RWPE1 (cell line): ENCODE results near the gene FAM180B.

Experiments used
- CTCF ChIA-PET: fragments of 350-600 bp; sonication (Branson Sonifier 250); formaldehyde crosslinking; extraction: SDS; loops from one replicate; lab custom pipeline; 2021; lab: Yijun Ruan, JAX
- POLR2A ChIA-PET: fragments of 400-600 bp; formaldehyde crosslinking; extraction: SDS; loops from one replicate; lab custom pipeline; 2020; ENCODE audit warnings: antibody characterized with exemption; ENCODE audit not compliant: low non-redundant PET; lab: Yijun Ruan, JAX
- DNase-seq: peaks from one replicate; pipeline ENCODE4 v3.0.0; 2012; ENCODE audit warnings: low spot score
- H3K27ac ChIP-seq: fragments of 450-650 bp; 2 replicates; pipeline ENCODE4 v1.5.1; 2017
- TF ChIP-seq, protein P1 (sequence below): fragments of 450-650 bp; conservative IDR thresholded peaks from 2 replicates; pipeline ENCODE4 v1.5.1; 2017; ENCODE audit warnings: low read depth, mild to moderate bottlenecking

The FAM180B gene

DNA sequence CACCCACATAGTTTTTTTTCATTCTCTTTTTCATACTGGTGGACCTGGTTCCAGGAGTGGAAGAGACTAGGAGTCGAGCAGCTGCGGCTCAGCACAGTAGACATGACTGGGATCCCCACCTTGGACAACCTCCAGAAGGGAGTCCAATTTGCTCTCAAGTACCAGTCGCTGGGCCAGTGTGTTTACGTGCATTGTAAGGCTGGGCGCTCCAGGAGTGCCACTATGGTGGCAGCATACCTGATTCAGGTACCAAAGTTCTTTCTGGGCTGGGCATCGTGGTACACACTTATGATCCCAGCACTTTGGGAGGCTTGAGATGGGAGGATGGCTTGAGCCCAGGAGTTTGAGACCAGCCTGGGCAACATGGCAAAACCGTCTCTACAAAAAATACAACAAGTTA, 16.8 kb upstream of the FAM180B start:
- CTCF ChIA-PET = interaction anchor here (0.6 to 0.7 kb wide), 2 partner anchors 99 to 376 kb away, joined by 3 to 4 read pairs; no protein-coding TSS in a partner anchor
- no peak for DNase-seq
- H3K27ac ChIP-seq = no peak overlapping the region
- POLR2A ChIA-PET = no interaction called here
- TF ChIP-seq, protein P1, sequence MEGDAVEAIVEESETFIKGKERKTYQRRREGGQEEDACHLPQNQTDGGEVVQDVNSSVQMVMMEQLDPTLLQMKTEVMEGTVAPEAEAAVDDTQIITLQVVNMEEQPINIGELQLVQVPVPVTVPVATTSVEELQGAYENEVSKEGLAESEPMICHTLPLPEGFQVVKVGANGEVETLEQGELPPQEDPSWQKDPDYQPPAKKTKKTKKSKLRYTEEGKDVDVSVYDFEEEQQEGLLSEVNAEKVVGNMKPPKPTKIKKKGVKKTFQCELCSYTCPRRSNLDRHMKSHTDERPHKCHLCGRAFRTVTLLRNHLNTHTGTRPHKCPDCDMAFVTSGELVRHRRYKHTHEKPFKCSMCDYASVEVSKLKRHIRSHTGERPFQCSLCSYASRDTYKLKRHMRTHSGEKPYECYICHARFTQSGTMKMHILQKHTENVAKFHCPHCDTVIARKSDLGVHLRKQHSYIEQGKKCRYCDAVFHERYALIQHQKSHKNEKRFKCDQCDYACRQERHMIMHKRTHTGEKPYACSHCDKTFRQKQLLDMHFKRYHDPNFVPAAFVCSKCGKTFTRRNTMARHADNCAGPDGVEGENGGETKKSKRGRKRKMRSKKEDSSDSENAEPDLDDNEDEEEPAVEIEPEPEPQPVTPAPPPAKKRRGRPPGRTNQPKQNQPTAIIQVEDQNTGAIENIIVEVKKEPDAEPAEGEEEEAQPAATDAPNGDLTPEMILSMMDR = no peak

DNA sequence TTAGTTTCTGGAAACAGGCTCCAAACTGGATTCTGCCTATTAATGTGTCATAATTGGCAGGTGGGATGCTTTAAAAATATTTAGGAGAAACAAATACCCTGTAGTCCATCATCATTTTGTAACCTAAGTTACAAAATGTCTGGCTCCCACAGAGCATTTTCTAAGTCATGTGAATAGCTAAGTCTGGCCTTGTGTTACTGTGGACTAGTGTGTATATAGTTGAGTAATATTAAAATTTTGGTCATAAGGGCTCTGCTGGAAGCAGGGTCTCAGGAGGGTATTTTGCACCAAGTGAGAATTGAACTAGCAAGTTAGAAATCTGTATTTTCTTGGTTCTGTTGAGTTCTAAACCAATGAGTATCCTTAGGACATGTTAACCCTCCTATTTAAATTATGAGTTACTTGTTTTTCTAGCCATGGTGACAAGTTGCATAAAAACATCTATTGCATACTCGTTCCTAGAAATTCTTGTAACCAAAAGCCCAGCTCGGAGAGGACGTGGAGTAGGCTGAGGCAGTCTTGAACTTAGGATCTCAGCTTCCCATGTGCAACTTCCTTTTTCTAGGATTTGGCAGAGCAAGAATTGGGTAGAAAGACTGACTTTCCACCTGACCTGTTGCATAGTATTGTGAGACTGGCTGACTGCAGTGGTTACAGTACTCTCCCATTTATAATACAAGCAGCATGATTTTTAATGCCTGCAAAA, 15.7 kb upstream of the FAM180B start:
- no peak overlapping the region for H3K27ac ChIP-seq
- TF ChIP-seq, protein P1 = no peak
- DNase-seq = no peak
- ChIA-PET CTCF (interaction anchor here (0.5 kb wide), 1 partner anchor 41 kb away, joined by 4 read pairs; no protein-coding TSS in a partner anchor), POLR2A (no interaction called here)

DNA sequence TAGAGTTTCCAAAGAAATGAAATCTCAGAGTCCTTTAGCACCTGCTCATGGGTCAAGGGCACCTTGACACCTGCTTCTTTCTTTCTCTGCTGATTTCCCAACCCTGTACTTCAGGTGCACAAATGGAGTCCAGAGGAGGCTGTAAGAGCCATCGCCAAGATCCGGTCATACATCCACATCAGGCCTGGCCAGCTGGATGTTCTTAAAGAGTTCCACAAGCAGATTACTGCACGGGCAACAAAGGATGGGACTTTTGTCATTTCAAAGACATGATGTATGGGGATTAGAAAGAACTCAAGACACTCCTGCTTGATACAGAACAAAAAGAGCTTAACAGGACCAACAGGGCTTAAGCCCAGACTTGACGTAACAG, 15.1 kb upstream of the FAM180B start:
- DNase-seq = no peak
- ChIA-PET POLR2A (no interaction called here), CTCF (interaction anchor here (0.5 kb wide), 1 partner anchor 40 kb away, joined by 4 read pairs; no protein-coding TSS in a partner anchor)
- H3K27ac ChIP-seq = no peak overlapping the region
- TF ChIP-seq, protein P1 = no peak

DNA sequence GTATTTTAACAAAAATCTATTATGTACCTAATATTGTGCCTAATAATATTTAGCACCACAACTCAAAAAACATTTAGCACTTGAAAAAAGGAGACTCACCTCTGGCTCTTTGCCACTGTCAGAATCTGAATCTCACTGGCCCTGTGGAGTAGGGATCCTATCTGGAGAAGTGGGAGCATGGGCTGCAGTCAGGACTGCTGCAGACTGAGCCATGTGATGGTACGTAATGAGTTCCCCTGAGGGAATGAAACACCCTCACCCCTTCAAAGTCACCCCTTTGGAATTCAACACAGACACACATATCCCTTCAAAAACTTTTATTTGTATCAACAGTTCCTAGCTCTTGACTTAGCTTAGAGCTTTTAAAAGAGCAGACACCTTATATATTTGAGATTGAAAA, 14.6 kb upstream of the FAM180B start:
- ChIA-PET POLR2A (no interaction called here), CTCF (no interaction called here)
- no peak overlapping the region for H3K27ac ChIP-seq
- no peak for DNase-seq
- TF ChIP-seq, protein P1 = no peak

DNA sequence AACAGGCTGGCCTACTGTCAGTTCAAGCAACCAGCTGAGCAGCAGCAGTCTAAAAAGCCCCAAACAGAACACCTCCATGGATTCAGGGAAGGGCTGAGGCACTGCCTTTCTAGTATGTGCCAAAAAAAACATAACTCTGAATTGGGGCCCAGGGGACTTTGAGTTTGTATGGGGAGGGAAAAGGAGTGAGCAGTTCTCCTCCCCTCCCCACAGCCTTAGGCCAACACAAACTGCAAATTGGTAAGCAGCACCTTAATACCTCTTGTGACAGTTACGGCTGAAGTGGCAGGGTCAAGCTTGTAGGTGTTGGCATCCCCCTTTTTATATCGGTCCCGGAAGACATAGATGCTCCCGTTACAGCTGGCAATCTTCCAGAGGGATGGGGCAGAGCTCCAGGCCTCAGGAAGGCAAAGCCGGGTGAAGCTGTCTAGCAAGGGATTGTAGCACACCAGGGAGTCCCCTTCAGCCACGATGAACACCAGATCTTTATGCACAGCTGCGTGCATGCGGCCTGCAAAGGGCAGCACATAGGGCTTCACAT, 13.7 kb upstream of the FAM180B start:
- ChIA-PET CTCF (no interaction called here), POLR2A (no interaction called here)
- DNase-seq = no peak
- H3K27ac ChIP-seq = peak overlapping the region; percentile 53
- TF ChIP-seq, protein P1 = no peak

DNA sequence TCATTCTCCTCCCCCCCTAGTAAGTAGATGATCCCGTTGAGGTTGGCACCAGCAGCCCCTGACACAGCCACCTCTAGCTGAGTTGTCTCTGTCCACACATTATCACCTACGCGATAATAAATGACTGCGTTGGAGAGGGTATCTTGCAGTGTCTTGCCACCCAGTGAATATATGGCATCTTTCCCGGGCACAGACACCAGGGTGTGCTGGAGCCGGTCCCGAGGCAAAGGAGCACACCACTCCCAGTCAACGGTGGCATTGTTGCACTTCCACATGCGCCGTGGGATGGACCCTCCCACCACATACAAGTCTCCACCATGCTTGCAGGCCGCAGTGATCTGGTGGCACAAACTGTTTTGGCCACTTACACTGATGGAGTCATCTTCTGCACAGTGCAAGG, 13.2 kb upstream of the FAM180B start:
- TF ChIP-seq, protein P1 = no peak
- CTCF ChIA-PET = no interaction called here
- H3K27ac ChIP-seq = peak overlapping the region; percentile 53
- POLR2A ChIA-PET = no interaction called here
- DNase-seq = no peak
